H1 (cell line): Measurements from ENCODE around the gene PRX. TPM values are rescaled to one million over a fixed set of nuclear protein-coding genes. Genes with fewer than 3 reads are reported as not detected.

ENCODE experiments used
- CHD7 ChIP-seq: fragments of 300-600 bp; sonication (generic); IDR thresholded peaks from 2 replicates; pipeline ENCODE4 v1.7.1; 2012; ENCODE audit warnings: low read length, moderate library complexity, mild to moderate bottlenecking, inconsistent platforms; ENCODE audit not compliant: insufficient replicate concordance
- CTBP2 ChIP-seq: IDR thresholded peaks from 2 replicates; pipeline ENCODE4 v1.7.0; 2011; ENCODE audit warnings: borderline replicate concordance, mild to moderate bottlenecking, moderate library complexity, mixed read lengths, low read length; ENCODE audit not compliant: insufficient read depth, insufficient read length
- GTF2F1 ChIP-seq: IDR thresholded peaks from 2 replicates; pipeline ENCODE4 v1.6.1; 2012; ENCODE audit warnings: low read depth, low read length, improper control_type of control experiment, borderline replicate concordance
- JUND ChIP-seq: IDR thresholded peaks from 2 replicates; pipeline ENCODE4 v1.6.1; 2011; ENCODE audit warnings: mild to moderate bottlenecking, improper control_type of control experiment, low read length
- PHF8 ChIP-seq: fragments of 200-600 bp; sonication (generic); conservative IDR thresholded peaks from 2 replicates; pipeline ENCODE4 v1.7.1; 2012; ENCODE audit warnings: low read depth, mild to moderate bottlenecking, inconsistent platforms, low read length, moderate library complexity
- RAD21 ChIP-seq, 2 experiments: IDR thresholded peaks in 1 of 2; conservative IDR thresholded peaks in 1 of 2; 2 replicates each; pipeline ENCODE4 v1.6.1; 2011; ENCODE audit warnings: low read depth in 2 of 2, low read length in 2 of 2, improper control_type of control experiment in 1 of 2, inconsistent platforms in 1 of 2, mild to moderate bottlenecking in 1 of 2, moderate library complexity in 1 of 2
- polyA plus RNA-seq, 7 experiments: library from polyadenylated mRNA; depleted of rRNA in 3 of 7; stranded (reverse) in 5 of 7; unstranded in 2 of 7; fragments of >200 nt in 5 of 7; fragments of 200-250 nt in 2 of 7; gene quantifications; 1 replicate in 5 of 7; 2 replicates in 1 of 7; 4 replicates in 1 of 7; pipeline versions ENCODE4 v1.2.1 to v1.2.3, GENCODE V29; 2011 to 2013; ENCODE audit warnings: missing spikeins in 2 of 7, mixed read lengths in 2 of 7
- total RNA-seq: library from RNA; stranded (reverse); fragmentation: NEBNext Ultra II Directional; extraction: Animal tissue kit (Norgen Biotek cat#: 25700); gene quantifications from 2 replicates; pipeline ENCODE4 v1.2.1, GENCODE V29; 2021
- TF ChIP-seq, protein P1 (sequence below): IDR thresholded peaks from 2 replicates; pipeline ENCODE4 v1.6.1; 2012; ENCODE audit warnings: low read length, inconsistent platforms

Gene PRX
- total and polyA plus RNA-seq, 2 of the 8 experiments (the other 6 are each of a cell fraction or from before 2014, with no cell fraction given), result 2.8 to 5.8 TPM

DNA sequence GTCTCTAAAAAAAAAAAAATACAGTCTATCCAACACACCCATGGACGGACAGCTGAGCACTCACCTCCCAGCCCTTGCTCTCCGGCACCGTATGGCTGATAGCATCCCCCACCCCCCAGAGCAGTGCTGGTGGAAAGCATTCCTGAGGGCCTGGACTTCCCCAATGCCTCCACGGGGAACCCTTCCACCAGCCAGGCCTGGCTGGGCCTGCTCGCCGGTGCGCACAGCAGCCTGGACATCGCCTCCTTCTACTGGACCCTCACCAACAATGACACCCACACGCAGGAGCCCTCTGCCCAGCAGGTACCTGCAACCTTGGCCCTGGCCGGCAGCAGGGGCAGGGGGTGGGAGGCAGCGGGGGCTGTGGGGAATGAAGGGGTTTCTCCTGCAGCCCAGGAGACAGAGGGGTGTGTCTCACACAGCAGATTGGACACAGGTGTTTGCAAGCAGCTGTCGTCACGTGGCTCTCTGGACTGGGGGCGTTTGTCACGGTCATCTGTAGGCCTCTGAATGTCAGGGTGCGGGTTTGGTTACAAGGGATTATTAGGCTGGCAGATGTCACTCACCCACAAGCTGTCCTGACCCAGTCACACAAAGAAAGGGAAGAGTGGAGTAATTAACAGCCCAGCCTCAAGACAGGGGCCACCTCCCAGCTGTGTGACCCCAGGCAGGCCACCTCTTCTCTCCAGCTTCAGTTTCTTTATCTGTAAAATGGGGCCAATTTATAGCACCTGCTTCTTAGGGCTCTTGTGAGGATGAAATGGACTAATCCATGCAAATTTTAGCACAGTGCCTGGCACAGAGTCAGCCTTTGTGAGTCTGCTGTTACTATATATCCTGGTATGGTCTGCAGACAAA is 45.4 kb downstream of the PRX start (continued):
- TF ChIP-seq CHD7 (no peak), JUND (no peak), RAD21 (IDR thresholded peaks at IDR 0.05 in 1 of 2, conservative IDR thresholded peaks at IDR 0.05 in 1 of 2; ENCODE audit: low read depth in 2 of 2, low read length in 2 of 2) (no peak), PHF8 (no peak), CTBP2 (no peak), GTF2F1 (no peak)
- TF ChIP-seq, protein P1, sequence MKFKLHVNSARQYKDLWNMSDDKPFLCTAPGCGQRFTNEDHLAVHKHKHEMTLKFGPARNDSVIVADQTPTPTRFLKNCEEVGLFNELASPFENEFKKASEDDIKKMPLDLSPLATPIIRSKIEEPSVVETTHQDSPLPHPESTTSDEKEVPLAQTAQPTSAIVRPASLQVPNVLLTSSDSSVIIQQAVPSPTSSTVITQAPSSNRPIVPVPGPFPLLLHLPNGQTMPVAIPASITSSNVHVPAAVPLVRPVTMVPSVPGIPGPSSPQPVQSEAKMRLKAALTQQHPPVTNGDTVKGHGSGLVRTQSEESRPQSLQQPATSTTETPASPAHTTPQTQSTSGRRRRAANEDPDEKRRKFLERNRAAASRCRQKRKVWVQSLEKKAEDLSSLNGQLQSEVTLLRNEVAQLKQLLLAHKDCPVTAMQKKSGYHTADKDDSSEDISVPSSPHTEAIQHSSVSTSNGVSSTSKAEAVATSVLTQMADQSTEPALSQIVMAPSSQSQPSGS, result no peak
